Measurements from ENCODE around the gene MICAL1.

The MICAL1 gene, protein sequence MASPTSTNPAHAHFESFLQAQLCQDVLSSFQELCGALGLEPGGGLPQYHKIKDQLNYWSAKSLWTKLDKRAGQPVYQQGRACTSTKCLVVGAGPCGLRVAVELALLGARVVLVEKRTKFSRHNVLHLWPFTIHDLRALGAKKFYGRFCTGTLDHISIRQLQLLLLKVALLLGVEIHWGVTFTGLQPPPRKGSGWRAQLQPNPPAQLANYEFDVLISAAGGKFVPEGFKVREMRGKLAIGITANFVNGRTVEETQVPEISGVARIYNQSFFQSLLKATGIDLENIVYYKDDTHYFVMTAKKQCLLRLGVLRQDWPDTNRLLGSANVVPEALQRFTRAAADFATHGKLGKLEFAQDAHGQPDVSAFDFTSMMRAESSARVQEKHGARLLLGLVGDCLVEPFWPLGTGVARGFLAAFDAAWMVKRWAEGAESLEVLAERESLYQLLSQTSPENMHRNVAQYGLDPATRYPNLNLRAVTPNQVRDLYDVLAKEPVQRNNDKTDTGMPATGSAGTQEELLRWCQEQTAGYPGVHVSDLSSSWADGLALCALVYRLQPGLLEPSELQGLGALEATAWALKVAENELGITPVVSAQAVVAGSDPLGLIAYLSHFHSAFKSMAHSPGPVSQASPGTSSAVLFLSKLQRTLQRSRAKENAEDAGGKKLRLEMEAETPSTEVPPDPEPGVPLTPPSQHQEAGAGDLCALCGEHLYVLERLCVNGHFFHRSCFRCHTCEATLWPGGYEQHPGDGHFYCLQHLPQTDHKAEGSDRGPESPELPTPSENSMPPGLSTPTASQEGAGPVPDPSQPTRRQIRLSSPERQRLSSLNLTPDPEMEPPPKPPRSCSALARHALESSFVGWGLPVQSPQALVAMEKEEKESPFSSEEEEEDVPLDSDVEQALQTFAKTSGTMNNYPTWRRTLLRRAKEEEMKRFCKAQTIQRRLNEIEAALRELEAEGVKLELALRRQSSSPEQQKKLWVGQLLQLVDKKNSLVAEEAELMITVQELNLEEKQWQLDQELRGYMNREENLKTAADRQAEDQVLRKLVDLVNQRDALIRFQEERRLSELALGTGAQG

DNA sequence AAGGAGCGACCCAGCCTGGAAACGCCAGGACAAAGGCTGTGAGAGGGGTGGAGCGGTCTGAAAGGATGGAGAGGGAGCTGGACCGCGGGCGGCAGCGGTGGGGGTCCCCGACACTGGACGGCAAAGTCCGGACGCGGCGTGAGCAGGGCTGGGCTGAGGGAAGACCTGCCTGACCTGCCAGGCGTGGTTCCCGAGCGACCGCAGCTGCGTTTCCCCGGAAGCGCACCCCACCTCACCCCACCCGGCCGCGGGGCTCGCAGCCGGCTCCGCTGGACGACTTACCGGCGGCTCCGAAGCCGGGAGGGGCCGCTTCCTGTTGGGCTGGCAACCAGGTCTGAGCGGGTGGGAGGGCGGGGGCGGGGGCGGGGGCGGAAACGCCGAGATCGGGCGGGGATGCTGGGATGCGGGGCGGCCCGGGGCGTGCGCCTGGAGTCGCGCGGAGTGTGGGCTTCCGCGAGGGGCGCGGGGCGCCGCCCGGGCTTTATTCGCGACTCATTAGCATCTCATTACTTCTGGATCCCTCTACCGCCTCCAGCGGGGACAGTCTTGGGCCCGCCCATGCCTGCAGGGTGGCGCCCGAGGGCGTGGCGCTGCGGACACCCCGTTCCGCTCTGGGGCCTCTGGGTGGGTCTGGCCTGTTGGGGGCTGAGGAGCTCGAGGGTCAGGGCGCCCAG lies at the start of gene MICAL1:
TSS of gene MICAL1 (minus strand) at position 336 of the 674 bp plus-strand sequence. CDS start 1,576 bp downstream, outside the sequence.
- DNase-seq = no peak

DNA sequence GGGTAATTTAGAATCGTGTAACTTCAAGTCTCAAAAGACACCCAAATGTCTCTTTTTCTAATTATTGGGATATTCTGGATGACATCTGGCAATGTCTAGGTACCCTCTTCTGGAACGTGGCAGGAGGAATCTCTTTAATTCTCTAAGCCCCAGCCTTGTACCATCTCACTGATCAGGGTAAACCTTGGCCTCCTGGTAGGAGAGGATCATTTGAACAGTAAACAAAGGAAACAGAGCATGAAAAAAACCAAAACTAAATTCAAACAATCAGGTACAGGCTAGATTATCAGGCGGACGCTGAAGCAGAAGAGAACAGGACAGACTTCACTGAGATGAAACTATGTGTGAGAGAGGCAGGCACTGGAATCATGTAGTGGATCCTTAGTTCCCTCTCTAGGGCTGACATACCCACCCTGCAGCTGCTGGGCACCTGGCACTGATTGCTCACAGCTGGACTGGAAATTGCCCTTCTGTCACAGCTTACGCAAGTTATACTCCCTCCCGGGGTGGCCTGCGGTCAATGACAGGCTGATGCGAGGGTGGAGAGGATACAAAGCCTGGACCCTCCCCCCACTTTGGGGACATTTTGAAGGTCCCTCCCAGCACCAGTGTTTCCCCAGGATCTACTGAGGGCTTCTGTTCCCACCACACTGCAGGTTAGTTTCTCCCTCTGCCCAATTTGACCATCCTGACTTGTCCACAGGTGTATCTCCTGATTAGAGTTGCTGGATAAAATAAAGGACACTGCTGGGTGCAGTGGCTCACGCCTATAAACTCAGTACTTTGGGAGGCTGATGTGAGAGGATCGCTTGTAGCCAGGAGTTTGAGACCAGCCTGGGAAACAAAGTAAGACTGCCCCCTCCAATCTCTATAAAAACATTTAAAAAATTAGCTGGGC lies 48.0 kb upstream of the MICAL1 start:
- DNase-seq = no peak

DNA sequence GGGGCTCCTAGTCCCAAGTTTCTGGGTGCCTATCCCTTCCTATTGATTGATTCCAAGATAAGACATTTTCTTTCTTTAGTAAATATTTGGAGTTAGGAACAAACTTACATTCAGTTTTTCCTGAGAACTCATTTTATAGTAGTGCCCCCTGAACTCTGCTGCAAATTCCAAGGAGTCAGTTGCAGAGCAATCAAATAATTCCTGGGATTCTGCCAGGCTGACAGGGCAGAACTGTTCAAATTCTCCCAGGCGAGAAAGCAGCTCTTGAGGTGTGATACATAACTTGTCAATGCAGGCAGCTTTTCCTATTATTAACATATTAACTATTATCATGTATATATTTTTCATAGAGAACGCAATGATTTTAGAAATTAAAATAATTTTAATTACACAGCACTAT lies 43.4 kb upstream of the MICAL1 start:
- DNase-seq = no peak

DNA sequence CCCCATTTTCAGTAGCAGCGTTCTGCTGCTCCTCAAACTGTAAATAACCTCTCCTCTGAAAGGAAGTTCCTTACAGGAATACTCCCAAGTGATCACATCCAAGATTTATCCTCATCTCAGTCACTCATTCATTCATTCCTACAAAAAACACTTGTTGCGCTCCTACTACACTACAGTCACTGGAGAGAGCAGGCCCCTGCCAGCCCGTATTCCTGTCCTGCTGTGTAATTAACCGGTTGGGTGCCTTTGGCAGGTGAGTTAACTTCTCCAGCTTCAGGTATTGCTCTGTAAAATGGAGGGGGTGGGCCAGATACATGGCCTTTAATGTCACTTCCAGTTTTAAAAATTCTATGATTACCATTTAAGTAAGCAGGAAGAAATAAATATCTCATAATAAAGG lies 42.5 kb upstream of the MICAL1 start:
- DNase-seq = no peak

DNA sequence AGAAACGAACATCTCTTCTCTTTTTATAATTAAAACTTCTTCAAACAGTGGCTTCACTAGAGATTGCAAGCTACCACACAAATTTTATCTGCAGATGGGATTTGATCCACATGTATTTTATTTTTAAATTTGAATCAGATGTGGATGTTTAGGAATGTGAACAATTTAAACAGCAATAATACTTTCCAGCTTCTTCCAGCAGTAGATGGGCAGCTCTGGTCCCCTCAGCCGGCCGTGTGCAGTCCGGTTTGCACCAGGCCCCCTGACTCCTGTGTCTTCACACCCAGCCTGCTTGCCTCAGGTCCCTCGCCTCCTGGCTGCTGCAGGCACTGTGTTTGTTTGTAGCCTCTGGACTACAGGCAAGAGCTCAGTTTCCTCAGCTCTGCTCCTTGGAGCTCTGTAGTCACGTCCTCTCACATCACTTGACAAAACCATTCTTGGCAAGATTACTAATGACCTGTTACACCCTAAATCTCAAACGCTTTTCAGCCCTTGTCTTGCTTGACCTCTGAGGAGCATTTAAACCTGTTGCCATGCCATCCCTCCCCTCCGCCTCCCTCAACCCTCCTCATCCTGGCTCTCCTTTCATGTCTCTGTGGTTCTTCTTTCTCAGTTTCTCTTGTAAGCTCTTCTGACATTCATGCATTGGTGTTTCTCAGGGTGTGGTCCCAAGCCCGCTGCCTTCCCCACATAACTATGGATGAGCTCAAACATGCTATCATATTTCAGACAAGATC lies 40.6 kb upstream of the MICAL1 start:
- no peak for DNase-seq

DNA sequence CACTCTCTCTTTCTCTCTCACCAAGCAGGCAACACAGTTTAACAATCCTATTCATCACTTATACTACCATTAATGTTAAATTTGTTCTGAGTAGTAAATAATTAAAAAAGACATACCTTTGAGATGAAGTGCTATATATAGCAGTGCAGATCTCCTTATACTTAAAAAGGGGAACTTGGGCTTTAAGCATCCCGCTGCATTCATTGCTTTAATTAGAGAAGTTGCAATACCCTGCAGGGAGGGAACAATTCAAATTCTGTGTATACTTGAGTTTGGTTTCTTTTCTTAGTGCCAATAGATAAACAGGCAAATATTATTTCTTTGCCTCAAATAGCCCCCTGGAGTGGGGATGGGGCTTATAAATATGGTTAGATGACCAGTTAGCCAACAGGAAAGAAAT lies 38.3 kb upstream of the MICAL1 start:
- no peak for DNase-seq

DNA sequence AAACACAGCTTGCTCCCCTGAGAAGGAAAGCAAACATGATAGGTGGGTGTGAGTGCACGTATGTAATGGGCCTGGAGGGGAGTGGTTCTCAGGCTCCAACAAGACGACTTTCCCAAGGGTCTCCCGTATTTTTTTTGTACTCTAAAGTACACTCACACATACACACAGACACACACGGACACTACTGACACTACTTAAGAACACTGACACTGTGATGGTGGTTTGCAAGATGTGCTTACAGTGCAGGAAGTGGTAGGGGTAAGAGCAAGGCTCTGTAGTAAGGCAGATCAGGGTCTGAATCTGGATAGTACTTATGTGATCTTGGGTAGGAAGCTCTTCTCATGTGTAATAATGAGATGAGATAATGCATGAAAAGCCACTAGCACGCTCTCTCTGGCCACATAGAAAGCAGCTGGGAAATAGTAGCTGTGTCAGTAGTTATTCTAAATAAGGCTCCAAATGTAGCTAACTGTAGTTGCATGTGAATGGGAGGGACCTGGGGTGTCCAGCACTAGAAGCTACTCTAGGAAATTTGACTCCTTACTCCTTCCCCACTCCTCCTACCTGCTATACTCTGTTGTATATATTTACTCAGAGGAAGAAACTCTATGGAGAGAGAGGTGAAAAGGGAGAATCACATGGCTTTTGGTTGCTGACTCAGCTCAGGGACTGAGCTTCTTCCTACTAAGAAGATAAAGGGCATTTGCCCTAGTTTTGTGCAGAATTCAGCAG lies 35.8 kb upstream of the MICAL1 start:
- peak; percentile 7 for DNase-seq

DNA sequence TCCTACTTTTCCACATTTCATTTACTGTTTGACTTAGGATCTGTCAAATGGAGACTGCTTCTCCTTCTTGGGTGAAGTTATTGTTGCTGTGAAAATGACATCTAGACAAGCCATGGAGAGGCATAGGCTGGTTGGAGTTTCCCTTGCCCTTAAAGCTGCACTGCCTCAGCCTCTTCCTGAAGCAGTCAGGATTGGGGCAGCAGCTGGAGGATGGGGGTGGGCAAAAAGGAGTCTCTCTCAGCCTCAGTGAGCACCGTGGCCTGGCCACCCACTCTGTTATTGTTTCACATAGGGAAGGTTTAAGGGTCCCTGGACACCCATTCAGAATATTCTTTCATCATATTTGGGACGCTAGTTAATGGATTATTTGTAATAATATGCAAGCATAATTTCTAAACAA lies 35.1 kb upstream of the MICAL1 start:
- DNase-seq = no peak

DNA sequence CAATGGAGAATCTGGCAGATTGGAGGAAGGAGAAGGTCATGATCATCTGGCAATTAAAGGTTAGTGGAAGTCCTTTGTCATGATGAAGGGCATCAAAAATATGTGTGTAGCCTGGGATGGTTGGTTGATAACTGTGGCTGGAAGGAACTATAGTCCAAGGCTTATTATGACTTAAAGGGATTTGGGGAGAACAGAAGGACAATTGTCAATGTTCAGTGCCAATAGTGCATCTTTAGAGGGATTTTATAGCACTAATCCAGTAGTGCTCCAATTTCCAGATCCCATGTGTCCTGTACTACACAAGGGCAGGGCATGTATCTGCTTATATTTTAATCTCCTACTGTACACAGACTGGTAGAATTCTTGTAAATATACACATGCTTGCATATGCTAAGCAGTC lies 32.4 kb upstream of the MICAL1 start:
- no peak for DNase-seq

DNA sequence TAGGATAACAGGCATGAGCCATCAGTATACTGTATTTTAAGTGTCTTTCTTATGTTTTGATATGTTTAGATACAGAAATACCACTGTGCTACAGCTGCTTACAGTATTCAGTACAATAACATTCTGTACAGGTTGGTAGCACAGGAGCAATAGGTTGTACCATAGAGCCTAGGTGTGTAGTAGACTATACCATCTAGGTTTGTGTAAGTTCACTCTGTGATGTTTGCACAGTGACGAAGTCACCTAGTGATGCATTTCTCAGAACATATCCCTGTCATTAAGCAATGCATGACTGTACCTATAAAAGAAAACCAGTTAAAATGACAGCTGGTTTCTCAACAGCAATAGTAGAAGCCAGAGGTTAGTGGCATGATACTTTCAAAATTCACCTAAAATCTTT lies 30.5 kb upstream of the MICAL1 start:
- no peak for DNase-seq

DNA sequence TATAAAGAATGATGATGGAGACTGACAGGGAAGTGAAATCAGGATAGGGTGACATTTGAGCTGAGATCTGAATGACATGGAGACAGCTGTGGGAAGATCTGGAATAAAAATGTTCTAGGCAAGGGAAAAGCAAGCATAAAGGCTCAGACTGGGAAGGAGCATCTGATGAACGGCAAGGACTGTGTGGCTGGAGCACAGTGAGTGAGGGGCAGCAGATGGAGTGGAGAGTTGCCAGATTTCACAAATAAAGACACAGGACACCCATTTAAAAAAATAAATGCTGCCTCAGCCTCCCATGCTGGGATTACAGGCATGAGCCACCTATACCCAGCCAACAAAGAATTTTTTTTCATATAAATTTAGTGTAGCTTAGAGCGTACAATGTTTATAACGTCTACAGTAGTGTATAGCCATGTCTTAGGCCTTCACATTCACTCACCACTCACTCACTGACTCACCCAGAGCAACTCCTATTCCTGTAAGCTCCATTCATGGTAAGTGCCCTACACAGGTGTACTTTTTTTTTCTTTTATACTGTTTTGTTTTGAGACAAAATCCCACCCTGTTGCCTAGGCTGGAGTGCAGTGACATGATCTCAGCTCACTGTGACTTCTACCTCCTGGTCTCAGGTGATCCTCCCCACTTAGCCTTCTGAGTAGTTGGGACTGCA lies 29.8 kb upstream of the MICAL1 start:
- DNase-seq = no peak

DNA sequence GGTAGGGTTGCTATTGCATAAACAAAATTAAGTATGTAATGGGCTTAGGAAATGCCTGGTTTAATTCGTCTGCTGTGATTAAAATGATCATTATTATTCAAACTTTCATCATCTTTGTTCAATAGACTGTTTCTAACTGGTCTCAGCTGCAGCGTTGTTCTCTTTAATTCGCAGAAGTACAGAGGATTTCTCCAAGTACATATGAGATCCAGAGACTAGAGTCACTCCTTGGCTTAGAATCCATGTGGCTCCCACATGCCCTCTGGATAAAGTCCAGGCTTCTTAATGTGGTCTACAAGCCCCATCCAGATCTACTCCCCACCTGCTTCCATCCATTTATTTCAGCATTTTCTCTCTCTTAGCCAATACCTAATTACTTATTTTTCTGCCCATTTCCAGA lies 28.6 kb upstream of the MICAL1 start:
- no peak for DNase-seq

DNA sequence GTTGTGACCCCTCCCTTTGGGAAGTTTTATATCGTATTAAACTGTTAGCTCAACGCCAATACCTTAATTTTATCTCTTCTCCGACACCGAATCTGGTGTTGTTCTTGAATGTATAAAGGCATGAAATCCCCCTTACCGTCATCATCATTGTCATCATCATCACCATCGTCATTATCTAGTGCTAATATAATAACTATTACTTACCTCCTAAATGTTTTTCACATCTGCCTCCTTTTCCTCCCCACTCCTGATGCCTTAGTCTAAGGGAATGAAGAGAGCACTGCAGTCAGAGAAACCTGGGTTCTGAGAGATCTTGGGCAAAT lies 28.1 kb upstream of the MICAL1 start:
- DNase-seq = no peak

DNA sequence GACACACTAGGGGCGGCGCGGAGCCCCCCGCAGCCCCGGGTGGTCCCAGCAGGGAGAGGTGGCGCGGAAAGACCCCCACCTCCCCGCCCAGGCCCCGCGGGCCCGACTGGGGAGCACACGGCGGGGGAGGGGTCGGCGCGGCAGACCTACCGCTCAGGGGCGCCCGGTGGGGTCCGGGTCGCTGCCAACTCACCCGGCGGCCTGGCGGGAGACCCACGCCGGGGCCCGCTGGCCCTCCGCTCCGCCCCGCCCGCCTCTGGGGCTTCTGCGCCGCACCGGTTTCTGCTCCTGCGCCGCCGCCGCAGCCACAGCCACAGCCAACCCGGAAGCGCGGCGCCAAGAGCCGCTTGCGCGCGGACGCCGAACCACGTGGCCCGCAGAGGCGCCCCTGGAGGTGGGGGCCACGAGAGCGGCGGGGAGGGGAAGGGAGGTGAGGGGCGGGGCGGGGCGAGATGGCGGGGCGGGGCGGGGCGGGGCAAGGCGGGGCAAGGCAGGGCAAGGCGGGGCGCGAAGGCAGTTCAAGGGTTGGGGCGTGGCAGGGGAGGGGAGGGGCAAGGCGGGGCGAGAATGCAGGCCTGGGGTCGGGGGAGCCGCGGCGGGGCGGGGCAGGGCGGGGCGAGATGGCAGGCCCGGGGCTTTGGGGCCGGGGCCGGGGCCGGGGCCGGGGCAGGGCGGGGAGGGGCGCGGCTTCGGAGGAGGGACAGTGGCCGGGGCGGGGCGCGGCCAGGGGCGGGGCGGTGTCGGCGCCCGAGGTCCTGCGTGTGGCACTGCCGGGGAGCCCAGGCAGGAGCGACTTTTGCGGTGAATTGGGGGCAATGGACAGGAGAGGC lies 27.5 kb upstream of the MICAL1 start, which contains the start of gene ZBTB24:
TSS of gene ZBTB24 (minus strand) at position 315 of the 830 bp plus-strand sequence. CDS start 1,193 bp downstream, outside the sequence.
- DNase-seq = peak; percentile 19

DNA sequence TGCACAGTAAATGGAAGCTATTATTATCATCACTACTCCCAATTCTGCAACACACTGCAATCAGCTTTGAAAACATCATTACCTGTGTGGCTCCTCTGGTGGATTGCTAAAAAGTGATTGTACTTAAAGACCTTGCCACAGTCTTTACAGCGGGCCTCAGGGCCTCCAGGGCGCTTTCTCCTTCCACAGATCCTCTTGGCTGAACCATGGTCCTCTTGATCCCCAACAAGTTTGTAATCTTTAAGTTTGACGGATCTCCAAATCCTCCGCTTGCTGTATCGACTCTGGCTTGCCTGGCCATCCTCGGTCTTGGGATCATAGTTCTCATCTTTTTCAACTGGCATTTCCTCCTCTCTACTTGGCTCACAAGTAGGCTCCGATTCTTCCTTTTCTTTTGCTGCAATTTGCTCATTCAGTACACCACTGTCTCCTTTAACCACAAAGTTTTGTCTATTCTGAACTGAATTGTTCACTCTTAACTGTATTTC lies 25.5 kb upstream of the MICAL1 start:
- no peak for DNase-seq

DNA sequence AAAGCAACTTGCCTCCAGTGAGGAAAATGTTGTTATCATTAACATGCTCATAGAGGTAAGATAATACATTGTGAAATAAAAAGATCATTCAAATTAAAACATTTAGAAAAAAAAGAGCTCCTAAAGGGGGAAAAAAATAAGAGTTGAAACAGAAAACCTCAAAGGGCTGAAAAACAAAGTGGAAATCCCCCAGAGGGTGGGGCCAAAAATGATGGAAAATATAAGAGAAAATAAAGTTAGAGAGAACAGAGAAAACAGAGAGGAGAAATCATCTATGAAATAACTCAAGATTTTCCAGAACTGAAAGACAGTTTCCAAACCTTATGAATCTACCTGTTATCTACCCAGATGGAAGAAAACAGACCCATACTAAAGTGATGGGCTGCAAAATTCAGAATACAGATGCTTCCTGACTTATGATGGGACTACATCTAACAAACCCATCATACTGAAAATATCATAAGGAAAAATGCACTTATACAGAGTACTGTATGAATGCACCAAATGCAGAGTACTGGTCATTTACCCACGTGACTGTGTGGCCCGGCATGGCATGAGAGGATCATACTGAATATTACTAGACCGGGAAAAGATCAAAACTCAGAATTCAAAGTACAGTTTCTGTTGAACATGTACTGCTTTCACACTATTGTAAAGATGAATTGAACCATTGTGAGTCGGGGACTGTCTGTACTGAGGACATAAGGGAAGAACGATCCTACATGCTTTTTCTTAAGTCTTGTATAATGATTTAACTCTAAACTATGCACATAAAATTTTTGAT lies 23.5 kb upstream of the MICAL1 start:
- DNase-seq = no peak

DNA sequence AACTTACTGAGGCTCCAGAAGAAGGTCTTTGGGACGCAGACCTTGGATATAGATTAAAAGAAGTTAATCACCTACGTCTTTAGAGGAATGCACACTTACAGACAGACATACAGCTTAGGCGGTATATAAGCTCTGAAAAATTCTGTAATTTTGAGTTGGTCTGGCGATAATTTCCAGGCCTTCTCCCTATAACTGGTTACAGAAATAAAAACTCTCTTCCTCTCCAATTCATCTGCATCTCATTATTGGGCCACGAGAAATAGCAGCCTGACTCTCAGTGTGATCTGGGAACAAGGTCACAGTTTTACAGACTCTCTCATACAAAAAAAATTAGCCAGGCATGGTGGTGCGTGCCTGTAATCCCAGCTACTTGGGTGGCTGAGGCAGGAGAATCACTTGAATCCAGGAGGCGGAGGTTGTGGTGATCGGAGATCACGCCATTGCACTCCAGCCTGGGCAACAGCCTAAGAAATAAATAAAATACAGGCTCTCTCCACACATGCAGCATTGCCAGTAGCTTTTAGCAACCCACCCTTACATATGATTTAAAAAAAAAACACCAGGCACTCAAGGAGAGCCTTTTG lies 22.7 kb upstream of the MICAL1 start:
- DNase-seq = no peak

DNA sequence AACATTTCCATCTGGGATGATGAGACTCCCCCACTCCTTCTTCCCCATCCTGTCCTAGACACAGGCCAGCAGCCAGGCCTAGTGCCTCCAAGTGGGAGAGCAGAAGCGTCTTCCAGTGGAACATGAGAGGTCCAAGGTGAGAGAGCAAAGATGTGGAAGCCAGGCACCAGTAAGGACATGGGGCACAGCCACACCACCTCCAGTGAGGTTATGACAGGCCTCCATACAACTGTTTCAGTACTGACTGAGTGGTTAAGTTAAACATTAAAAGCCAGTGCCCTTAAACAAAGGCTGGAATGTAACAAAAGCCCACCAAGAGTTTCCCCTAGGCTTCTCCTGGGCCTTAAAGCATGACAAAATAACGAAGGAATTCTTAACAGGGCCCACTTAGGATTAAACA lies 22.2 kb upstream of the MICAL1 start:
- no peak for DNase-seq

Measured in NCI-H1436 treated with DMSO at 0.1 percent for 48 hours (cell line).